ENCODE data around the gene COPG1. TPM values are rescaled to one million over a fixed set of nuclear protein-coding genes. Genes with fewer than 3 reads are reported as not detected.

The COPG1 gene
- total and polyA plus RNA-seq, 2 experiments from 2014 or later, result 50.0 to 106 TPM

GRCh38 chr3:129248286-129248979 lies 973 bp upstream of the COPG1 start (continued):
- no peak for TF ChIP-seq ZNF462 (CRISPR knock-in tag; IDR thresholded peaks at IDR 0.05)

- Mint-ChIP-seq H3K4me1 (peaks cover 16% of the 10 kb centered on the region), H3K36me3 (ENCODE audit: low read depth) (peaks cover 57% of the 10 kb centered on the region), H3K27ac (no peak overlapping the region), H3K4me3 (no peak overlapping the region), H3K27me3 (ENCODE audit: insufficient read depth, low read depth, poor library complexity) (peaks cover 8% of the 10 kb centered on the region), H3K9me3 (no peaks in the 10 kb centered on the region)
- Histone ChIP-seq H3K9me2 (ENCODE audit: insufficient read depth) (no peaks in the 10 kb centered on the region), H3F3A (replicated peaks; ENCODE audit: low read depth) (no peaks in the 10 kb centered on the region), H3K27me3 (ENCODE audit: insufficient read depth) (no peaks in the 10 kb centered on the region), H4K20me1 (replicated peaks; ENCODE audit: insufficient read depth) (peaks cover 5% of the 10 kb centered on the region), H2AFZ (no peak overlapping the region), H3K4me1 (ENCODE audit: insufficient read depth) (peaks cover 5% of the 10 kb centered on the region; the same call in 1 of the 2 replicates), H3K27ac (ENCODE audit: low read depth) (no peak overlapping the region), H3K4me2 (no peak overlapping the region), H3K36me3 (ENCODE audit: insufficient read depth) (peaks cover 26% of the 10 kb centered on the region), H3K79me2 (replicated peaks; ENCODE audit: insufficient read depth) (peaks cover 12% of the 10 kb centered on the region), H3K4me3 (no peak overlapping the region)
- DNase-seq (ENCODE audit: low spot score) (no peak), ATAC-seq (no peak)
- no peak for TF ChIP-seq JUNB (IDR thresholded peaks at IDR 0.05; ENCODE audit: unreplicated experiment)
- no peak for TF ChIP-seq REST (IDR thresholded peaks at IDR 0.05; ENCODE audit: unreplicated experiment)
- no peak for TF ChIP-seq ZNF114 (CRISPR knock-in tag; IDR thresholded peaks at IDR 0.05)
- no peak for TF ChIP-seq CREB1 (CRISPR knock-in tag; IDR thresholded peaks at IDR 0.05; ENCODE audit: low read depth)
- TF ChIP-seq EZH2phosphoT487 (IDR thresholded peaks at IDR 0.05; ENCODE audit: unreplicated experiment), result no peak
- no peak for TF ChIP-seq NANOG (IDR thresholded peaks at IDR 0.05; ENCODE audit: borderline replicate concordance)
Measured at GRCh38 chr3:129252748-129253147, 3.3 kb downstream of the COPG1 start.
